Testis (tissue), 3 donors: Measurements from ENCODE around the gene HSPB9. TPM values are rescaled to one million over a fixed set of nuclear protein-coding genes. Genes with fewer than 3 reads are reported as not detected.

ENCODE experiments used
- DNase-seq: peaks from one replicate; pipeline ENCODE4 v3.0.0-alpha.2; 2019
- H3K27ac ChIP-seq, 2 donors: fragments of 200-600 bp; sonication (generic); one replicate each; pipeline ENCODE4 v1.5.1; 2019
- H3K27me3 ChIP-seq: fragments of 200-600 bp; sonication (generic); one replicate; pipeline ENCODE4 v1.5.1; 2019
- H3K36me3 ChIP-seq: fragments of 200-600 bp; sonication (generic); one replicate; pipeline ENCODE4 v1.5.1; 2017; ENCODE audit warnings: low read depth; ENCODE audit errors: missing control alignments
- H3K4me1 ChIP-seq: fragments of 200-600 bp; sonication (generic); one replicate; pipeline ENCODE4 v1.5.1; 2019
- H3K4me3 ChIP-seq, 2 donors: fragments of 200-600 bp; sonication (generic); one replicate each; pipeline ENCODE4 v1.5.1; 2017 to 2019
- H3K9me3 ChIP-seq: fragments of 200-600 bp; sonication (generic); one replicate; pipeline ENCODE4 v1.5.1; 2017
- CTCF ChIP-seq, 3 experiments: fragments of 450-650 bp in 2 of 3; fragments of 200-600 bp in 1 of 3; sonication (generic) in 1 of 3; IDR thresholded peaks; one replicate each; pipeline ENCODE4 v1.5.1; 2016 to 2019; ENCODE audit warnings: antibody characterized with exemption in 3 of 3, mild to moderate bottlenecking in 2 of 3, moderate library complexity in 1 of 3
- POLR2A ChIP-seq: fragments of 450-650 bp; IDR thresholded peaks from one replicate; pipeline ENCODE4 v1.6.1; 2017; ENCODE audit warnings: antibody characterized with exemption, mild to moderate bottlenecking, moderate library complexity
- WGBS, 2 donors: methylation state at CpG; one replicate each; pipeline ENCODE4 v1.1.5; 2018; 5-methylcytosine and 5-hydroxymethylcytosine counted together
- intact Hi-C: fragments of 100-400 bp; cut with DNase I; formaldehyde crosslinking; loops from one replicate; pipeline ENCODE4 v1.15.1; 2023; ENCODE audit warnings: low total_unique reads
- polyA plus RNA-seq: library from polyadenylated mRNA; stranded (reverse); fragments of 350-450 nt; fragmentation: Illumina TruSeq; extraction: RNeasy Lipid Tissue Mini Kit (QIAGEN cat#74804); gene quantifications from one replicate; pipeline ENCODE4 v1.2.3, GENCODE V29; 2014; ENCODE audit warnings: low read depth, low replicate concordance; ENCODE audit not compliant: insufficient read depth
- total RNA-seq, 2 donors: library from RNA; depleted of rRNA; stranded (reverse); fragments of >200 nt; gene quantifications; one replicate each; pipeline ENCODE4 v1.2.3, GENCODE V29; 2016

The HSPB9 gene
- total and polyA plus RNA-seq, 3 donors from 2014 or later: 6.9 to 12.9 (median 9.8) TPM

DNA sequence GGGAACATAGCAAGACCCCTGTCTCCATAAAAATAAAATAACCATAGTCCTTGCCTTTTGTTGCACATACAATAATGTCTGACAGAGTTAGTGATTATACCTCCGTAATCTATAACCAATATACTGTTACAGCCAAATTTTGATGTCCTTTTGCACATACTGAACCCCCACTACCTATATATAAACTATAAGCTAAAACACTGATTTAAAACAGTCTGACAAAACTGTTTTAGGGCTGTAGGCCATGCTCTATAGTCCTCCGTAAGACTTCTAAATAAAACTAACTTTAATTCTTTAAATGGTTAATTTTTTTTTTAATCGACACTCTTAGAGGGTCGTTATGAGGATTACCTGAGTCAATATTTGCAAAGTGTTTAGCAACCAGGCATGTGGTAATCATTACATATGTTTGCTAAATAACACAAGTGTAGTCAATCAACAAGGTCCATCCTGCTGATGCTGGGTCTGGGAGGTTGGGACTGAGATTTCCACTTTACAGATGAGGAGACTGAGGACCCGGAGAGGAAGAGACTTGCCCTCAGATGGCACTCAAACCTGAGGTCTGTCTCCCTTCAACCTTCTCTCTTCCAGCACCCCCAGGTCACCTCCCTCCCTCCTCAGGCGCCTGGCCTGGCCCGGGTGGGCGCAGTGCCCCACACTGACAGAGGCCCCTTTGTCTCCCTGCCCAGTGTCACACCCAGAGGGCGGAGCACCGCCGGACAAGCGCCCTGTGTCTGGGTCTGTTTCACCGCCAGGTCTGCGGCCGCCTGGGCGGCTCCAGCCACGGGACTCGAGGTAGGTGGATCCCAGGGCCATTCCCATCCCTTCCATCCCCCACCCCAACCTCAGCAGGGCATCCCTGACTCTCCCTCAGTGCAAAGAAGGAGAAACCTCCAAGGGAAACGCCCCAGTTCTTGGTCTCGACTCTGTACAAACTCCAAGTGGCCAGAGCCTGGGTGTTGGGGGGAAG, 34.6 kb upstream of the HSPB9 start:
- H3K36me3 ChIP-seq: no peaks in the 10 kb centered on the region
- no peaks in the 10 kb centered on the region for H3K27me3 ChIP-seq
- no peak overlapping the region for H3K4me3 ChIP-seq
- H3K27ac ChIP-seq: peak overlapping the region; percentile 65 to 76
- TF ChIP-seq CTCF (IDR thresholded peaks at IDR 0.05) (no peak), POLR2A (no peak)
- 71 to 80% methylated on average over 16 to 20 of the region's 20 CpGs for WGBS, 2 donors
- intact Hi-C loops: no loop called here
- peak; percentile 81 for DNase-seq
- no peaks in the 10 kb centered on the region for H3K9me3 ChIP-seq
- H3K4me1 ChIP-seq: peaks cover 17% of the 10 kb centered on the region

DNA sequence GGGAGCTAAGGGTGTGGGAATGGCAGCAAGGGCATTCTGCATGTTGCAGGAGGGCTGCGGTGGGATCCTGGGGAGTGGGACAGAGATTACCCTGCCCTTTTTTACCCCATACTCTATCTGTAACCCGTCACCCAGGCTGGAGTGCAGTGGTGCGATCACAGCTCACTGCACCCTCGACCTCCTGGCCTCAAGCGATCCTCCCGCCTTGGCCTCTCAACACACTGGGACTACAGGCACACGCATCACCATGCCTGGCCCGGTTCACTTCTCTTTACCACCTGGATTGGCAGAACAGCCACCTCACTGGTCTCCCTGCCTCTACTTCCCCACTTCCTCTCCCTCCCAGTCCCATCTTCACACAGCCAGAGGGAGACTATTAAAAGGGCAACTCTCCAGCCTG, 33.9 kb upstream of the HSPB9 start:
- Histone ChIP-seq H3K27me3 (no peaks in the 10 kb centered on the region), H3K36me3 (no peaks in the 10 kb centered on the region), H3K27ac (peak overlapping the region; percentile 65 to 76), H3K4me1 (peaks cover 17% of the 10 kb centered on the region), H3K4me3 (no peak overlapping the region), H3K9me3 (no peaks in the 10 kb centered on the region)
- 79% methylated on average over 8 of the region's 8 CpGs; no CpG with 5 or more reads in 1 of the 2 donors for WGBS, 2 donors
- TF ChIP-seq POLR2A (no peak), CTCF (IDR thresholded peaks at IDR 0.05) (no peak)
- intact Hi-C loops: no loop called here
- DNase-seq: no peak

GRCh38 chr17:42090964-42091790, 31.4 kb upstream of the HSPB9 start:
- intact Hi-C loops: no loop called here
- H3K27me3 ChIP-seq: no peaks in the 10 kb centered on the region

DNA sequence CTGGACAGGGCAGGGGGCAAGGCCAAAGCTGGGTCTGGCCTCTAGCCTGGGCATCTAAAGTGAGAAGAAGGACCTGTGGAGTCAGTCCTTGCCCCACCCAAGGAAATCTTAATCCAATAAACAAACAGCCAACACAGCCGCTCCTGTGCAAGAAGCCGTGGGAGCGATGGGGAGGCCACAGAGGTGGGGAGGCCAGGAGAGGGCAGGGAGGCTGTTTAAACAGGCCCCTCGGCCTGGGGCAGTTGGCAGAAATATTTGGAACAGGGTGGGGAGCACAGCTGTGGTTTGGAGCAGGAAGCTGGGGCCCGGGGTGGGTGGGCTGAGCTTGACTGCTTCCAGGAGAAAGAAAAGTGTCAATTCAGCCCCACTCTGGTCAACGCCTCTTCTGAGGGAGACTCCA, 29.7 kb upstream of the HSPB9 start:
- 62 to 63% methylated on average over 6 of the region's 6 CpGs for WGBS, 2 donors
- H3K4me1 ChIP-seq: peaks cover 23% of the 10 kb centered on the region
- no peaks in the 10 kb centered on the region for H3K9me3 ChIP-seq
- intact Hi-C loops: no loop called here
- no peak overlapping the region for H3K4me3 ChIP-seq
- H3K27me3 ChIP-seq: no peaks in the 10 kb centered on the region
- H3K36me3 ChIP-seq: no peaks in the 10 kb centered on the region
- no peak for TF ChIP-seq POLR2A
- no peak for TF ChIP-seq CTCF (IDR thresholded peaks at IDR 0.05)
- H3K27ac ChIP-seq: peak overlapping the region; percentile 9 to 45
- no peak for DNase-seq

More at GRCh38 chr17:42090964-42091790, 31.4 kb upstream of the HSPB9 start:
- no peak for DNase-seq
- Histone ChIP-seq H3K27ac (peak overlapping the region; percentile 9 to 50), H3K4me3 (no peak overlapping the region), H3K36me3 (no peaks in the 10 kb centered on the region), H3K4me1 (peaks cover 19% of the 10 kb centered on the region), H3K9me3 (no peaks in the 10 kb centered on the region)
- TF ChIP-seq CTCF (IDR thresholded peaks at IDR 0.05) (no peak), POLR2A (no peak)
- WGBS, 2 donors: 78 to 80% methylated on average over 5 to 8 of the region's 8 CpGs
